HG02759 (cell line): ENCODE data around the gene ZSWIM6.

Source experiments
- ATAC-seq: cut with Tn5 transposase; IDR thresholded peaks from one replicate; pipeline ENCODE4 v1.9.1; 2021; ENCODE audit warnings: mild to moderate bottlenecking, moderate library complexity; ENCODE audit not compliant: unreplicated experiment

The ZSWIM6 gene

DNA sequence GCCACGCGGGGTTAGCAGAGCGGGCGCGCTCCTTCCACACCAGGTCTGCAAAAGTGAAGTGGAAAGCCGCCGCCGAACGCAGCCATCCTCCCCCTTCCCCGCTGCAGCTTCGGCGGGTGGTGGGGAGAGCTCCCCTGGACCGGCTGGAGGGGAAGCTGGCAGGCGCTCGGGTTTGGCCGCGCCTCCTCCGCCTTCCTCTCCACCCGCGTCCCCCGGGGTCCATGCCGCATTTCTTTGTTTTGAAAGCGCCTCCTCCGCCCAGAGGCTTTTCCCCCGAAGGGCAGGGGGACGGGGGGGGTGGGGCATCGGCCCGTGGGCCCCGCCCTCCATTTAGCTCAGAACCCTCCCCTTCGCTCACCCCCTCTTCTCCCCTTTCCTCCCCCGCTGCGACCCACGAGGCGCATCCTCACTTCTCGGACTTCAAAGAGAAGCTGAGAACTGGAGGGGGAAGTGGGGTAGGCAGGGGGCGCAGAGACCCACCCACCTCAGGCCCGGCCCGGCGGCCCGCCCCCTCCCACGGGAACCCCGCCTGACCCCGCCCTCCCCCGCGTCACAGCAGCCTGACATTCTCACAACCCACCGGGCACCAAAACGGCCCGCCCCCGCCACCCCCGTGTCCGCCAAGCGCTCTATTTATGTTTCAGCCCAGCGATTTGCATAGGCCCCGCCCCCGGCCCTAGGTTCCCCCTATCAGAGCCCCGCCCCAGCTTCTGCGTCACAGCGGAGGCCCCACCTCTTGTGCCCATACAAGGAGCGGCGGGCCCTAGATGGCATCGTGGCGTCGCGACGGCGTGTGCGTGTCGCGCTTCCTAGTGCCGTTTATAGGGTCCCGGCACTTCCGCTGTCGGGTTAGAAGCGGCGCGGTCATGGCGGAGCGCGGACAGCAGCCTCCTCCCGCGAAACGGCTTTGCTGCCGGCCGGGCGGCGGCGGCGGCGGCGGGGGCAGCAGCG is at the start of gene ZSWIM6:
Gene ZSWIM6 (plus strand): TSS at position 852 of the 951 bp plus-strand sequence. CDS start 15 bp downstream, at position 867.
- ATAC-seq, result peak; percentile 73

DNA sequence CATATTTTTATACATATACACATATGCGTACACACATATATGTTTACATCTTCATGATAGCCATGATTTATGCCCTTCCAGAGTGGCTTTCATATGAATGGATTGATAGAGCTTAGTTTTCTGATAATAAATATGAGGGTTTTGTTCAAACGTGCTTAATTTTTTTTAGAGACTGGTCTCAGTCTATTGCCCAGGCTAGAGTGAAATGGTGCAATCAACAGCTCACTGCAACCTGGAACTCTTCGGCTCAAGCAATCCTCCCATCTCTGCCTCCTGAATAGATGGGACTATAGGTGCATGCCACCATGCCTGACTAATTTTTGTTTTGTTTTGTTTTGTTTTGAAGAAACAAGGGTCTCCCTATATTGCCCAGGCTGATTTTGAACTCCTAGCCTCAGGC is 48.6 kb upstream of the ZSWIM6 start:
- ATAC-seq, result no peak

DNA sequence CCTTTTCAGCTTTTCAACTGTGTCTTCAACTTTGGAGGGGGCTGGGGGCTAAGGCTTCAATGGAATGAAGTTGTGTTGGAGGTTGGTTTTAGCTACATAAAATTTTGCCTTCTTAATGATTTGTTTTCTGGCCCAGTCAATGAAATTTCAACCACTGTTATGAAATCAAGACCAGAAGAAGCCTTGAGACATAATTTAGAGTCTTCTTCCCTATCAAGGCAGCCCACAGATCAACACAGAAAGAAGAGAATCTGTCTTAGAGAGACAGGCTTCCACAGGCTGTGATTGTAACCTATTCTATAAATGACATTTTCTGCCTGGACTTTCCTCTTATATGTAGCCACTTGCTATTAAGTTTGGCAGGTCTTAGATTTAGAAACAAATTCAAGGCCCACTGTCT is 46.5 kb upstream of the ZSWIM6 start:
- no peak for ATAC-seq

DNA sequence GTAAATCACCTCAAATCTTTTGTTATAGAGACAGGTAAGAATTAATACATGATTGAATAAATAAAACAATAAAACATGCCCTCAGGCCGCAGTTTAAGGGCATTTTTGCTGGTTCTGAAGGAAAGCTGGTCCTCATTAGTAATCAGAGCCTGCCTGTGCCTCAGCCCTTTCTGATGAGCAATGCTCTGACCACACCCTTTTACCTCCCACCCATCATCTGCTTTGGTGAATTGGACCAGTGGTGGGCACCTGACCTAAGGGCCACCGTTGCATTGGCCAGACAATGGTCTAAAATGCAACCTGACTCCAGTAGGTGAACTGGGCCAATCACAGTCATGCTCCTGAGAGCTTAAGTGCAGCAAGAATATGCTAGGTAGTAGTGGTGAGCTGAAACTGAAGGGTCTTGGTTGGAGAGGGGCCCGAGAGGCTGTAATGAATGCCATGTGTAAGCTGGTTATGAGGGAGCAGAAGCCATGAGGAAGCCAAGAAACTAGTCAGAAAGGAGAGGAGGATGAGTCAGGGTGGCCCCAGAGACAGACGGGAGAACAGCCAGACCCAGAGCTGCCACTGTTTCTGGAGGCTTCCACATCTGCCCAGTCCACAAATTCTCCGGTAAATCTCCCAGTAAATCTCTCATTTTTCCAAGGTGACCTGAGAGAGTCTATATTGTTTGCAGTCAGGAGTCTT is 45.5 kb upstream of the ZSWIM6 start:
- no peak for ATAC-seq

DNA sequence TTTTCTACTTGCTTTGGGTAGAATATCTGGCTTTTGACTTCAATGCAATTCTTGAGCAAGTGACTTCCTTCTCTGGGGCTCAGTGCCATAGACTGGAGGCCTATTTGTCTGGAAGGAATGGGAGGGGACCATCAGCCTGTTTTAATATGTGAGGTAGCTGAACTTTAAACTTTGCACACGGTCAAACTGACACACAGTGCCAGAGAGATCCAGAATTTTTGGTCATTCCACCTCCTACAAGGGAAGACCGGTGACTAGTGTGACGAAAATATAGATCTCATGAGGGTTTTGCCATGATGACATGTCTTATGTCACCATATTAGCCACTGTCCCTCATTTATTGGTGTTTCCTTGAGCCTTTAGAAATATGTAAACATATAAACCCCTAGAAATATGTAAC is 44.6 kb upstream of the ZSWIM6 start:
- no peak for ATAC-seq

DNA sequence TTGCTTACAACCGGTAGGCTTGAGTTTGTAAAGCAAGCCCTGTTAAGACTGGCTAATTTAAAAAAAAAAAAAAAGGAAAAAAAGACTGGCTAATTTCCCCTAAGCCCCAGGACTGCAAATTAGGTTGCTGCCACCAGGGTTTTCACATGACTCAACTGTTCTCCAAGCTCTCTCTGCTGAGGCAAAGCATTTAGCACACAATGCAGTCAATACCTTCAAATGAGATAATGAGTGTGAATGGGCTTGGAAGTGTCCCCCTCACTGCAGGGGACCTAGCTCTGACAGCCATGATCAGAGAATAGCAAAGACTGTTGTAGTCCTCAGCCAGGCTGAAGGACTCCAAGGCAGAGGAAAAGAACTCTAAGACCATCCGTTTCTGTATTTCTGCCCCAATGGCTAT is 42.8 kb upstream of the ZSWIM6 start:
- no peak for ATAC-seq

DNA sequence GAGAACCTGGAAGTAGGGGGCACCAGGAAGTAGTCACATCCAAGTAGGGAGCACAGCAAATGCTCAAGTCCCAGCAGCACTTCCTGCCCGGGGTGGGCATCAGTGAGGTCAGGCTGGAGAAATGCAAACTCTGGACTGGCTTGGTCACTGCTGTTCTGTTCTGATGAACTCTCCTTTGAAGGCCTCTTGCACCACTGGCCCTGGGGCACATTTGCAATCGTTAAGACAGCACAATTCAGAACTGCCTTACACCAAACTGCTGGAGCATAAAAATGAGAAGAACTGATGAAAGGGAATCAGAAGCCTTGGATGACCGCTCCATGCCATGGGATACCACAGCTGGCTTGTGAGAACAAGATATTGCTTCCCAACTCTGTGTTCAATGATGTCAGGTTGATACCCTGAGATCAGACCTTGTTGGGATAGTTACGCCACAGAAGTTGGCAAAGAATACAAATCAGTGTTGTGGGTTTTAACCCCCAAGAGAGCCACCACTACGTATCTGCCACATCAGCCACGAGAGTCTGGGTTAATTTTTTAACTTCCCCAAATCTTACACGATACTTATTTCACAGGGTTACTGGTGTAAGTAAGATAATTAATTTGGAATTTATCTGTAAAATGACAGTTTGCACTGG is 42.3 kb upstream of the ZSWIM6 start:
- ATAC-seq, result no peak

DNA sequence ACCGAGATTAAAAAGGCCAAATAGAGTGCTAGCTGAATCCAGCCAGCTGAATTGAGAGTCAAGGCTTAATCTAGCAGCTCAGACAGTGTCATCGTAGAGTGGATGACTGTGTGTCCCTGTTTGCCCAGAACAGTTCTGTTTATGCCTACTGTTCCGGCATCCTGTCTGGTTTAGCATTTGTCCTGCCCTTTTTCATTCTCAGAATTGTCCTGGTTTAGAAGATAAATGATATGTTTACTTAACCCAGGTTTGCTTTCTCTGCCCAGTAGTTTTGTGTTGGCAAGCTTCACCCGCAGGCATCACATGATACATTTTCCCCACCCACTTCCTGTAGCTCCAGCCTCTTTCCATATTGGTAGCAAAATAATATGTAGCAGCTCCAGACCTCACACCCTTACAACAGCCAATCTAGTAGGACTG is 41.3 kb upstream of the ZSWIM6 start:
- ATAC-seq, result no peak

DNA sequence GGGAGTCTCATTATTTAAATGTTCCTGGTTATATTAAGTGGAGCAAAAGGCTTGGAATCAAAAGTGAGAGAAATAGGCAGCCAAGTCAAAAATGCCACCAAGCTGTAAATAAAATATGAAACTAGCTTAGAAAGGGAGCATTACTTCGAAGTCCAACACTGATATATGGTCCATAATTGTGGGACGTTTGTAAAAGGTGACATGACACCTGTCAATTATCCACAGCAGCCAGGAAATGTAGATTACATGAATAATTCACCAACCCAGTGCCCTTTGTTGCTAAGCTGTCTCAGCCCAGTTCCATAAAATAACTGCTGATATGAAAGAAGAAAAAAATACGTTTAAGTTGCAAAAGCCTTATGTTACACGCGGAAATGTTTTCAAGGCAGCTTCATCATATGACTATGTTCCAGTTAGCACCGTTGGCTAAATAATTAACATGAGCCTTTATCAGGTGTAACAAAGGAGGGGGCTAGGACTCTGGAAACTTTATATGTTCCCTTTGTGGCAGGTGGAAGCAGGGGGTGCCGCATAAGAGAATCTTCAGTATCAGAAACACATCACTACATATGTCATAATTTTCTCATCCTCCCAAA is 39.9 kb upstream of the ZSWIM6 start:
- ATAC-seq, result no peak

DNA sequence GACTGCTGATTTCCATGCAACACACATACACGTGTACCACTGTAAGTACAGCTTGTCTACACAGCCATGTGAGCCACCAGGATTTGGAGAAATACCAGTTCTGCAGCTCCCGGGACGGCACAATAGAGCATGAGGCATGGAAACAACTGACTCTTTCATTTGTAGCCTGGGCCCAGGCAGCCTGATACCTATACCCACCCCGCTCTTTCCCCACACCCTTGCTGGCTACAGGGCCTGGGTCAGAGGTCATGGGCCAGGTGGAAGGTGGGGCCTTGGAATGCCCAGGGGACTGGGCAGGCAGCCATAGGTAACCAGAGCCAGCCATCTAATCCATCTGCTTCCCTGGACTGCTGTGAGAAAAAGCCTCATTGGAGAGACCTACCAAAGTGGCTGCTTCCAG is 39.0 kb upstream of the ZSWIM6 start:
- no peak for ATAC-seq

DNA sequence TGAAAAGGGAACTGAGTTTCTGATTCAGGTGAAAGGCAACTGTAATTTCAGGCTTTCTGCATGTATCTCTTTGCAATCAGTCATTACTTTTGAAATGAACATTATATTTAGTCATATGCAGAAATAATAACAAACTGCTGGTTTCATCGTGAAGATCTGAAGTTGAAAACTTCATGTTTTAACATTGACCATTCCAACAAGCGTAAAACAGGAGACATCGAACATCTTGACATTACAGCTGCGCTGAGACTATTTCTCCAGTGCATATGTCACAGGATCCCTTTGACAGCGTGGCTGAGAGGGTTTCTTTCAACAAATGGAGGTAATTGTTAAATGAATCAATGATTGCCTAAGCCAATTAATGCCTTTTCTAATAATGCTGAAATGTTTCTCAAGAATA is 38.2 kb upstream of the ZSWIM6 start:
- no peak for ATAC-seq

DNA sequence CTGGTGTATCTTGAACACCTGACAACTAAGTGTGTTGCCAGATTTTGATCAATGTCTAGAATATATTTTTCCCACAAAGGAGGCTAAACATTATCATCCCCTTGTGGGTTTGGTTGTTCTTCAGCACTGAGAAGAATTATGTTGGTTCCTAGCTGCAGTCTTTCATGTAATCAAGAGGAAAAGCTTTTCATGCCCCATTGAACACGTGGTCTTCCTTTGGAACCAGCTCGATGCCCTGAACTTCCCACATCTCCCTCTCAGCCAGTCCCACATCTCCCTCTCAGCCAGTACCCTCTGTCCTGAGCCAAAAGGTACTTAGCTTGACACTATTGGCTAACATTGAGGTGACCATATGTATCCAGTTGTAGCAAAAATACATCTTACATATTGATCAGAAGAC is 36.7 kb upstream of the ZSWIM6 start:
- no peak for ATAC-seq

DNA sequence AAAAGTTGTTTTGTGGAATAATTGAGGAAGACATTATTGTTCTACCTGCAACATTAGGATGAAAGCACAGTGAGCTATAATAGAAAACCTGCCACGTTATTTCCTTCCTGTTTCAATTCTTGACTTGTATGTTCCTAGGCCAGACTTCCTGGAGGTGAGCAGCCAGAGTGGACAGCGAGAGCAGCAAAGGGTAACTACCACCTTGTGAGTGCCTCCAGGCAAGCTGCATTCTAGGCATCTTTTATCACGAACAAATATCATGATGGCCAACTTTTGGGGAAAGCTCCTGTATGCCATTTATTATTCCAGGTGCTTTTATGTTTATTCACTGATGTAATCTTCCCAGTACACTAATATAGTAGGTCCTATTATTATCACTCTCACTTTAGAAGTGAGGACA is 34.0 kb upstream of the ZSWIM6 start:
- ATAC-seq, result no peak

DNA sequence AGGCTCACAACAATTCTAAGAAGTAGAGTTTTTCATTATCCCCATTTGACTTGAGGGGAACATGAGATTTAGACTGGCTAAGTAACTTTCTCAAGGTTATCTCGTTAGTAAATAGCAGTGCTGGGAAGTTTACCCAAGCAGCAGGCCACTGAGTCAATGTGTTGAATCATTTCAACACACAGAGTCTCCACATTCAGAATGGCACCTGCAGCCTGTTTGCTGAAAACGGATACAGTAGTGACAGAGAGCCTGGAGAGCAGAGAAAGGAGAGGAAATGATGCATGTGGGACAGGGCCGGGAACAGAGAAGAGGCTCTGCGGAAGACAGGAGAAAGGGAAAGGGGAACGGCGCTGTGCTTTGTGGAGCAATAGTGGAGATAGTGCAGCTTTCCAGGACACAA is 33.5 kb upstream of the ZSWIM6 start:
- ATAC-seq, result no peak

DNA sequence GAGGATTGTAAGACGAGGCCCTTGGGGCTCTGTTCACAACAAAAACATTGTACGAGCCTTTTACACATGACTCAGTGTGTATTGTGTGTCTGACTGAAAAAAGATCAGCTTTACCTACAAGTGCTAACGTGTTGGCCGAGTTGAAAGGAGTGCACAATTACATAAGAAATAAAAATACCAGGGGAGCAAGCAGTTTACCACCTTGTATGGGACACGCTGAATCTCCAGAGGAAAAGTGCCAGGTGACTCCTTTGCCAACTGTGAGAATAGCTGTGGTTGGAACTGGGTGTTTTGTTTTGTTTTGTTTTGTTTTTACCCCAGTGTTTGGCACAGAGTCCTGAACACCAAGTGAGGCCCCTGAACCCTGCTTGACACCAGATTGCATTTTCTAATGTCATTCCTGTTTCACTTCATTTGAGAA is 32.8 kb upstream of the ZSWIM6 start:
- ATAC-seq, result no peak

DNA sequence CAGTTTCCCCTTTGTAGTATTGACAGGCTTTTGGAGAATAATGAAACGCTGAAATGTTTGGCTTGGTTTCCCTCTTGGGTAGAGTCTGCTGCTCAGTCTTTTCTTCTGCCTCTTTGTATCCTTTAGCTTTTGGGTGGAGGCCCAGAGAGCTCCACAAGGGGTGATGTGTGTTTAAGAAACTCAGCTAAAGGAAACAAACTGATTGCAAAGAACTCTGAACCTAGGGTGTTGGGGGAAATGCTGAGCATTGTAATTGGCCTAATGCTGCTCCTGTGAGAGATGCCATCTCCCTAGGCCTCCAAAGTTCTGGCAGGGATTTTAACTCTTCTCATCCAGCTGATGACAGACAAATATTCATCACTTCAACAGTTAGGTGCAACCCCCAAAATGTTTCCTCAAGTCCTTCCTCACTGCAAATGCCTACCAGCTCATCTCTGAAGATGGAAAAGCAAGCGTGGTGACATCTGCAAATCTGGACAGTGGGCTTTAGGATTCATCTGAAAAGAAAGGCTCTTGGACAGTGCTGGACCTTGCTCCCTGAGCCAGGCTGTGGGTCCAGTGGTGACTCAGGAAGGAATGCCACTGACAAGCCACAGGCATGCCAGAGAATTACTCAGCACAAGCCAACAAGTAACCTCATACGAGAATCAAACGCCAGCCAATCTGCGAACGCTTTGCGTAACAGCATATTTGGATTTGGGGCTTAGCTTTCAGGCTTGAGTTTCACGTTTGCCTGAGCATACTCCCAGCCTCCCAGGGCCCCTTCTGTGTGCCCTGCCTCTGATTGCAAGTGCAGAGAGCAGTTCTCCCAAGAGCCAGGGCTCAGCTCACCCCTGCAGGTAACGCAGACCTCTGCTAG is 30.5 kb upstream of the ZSWIM6 start:
- ATAC-seq, result no peak

DNA sequence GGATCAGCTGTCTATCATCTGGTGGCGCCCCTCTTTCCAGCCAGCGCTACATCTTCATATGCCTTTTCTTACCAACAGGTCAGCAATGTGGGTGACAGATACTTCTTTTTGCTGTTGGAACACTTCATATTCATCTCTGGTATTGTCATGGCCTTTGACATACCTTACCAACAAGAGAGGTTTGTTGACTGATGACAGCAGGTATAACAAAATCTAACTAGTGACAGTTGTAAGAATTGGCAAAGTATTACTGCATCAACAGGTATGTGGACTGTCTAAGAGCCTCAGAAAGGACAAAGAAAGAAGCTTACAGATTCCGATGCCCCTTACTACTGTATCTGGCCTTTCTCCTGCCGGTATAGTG is 29.9 kb upstream of the ZSWIM6 start:
- no peak for ATAC-seq

DNA sequence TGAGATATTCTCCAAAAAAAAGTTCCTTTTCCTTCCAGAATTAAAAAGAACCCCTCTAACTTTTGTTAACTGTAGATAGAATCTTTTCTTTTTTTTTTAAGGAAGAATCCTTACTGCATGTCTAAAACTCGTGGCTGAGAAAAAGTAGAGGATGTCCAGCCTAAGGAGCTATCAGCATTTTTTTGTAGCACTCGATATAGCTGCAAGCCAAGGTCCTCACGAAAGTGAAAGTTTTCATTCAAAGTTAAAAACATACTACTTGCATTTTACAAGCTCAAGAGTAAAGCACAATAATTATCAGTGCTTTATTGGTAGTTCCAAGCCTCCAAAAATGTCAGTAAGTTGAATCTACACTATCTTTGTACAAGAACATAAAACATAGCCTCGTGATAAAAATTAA is 28.7 kb upstream of the ZSWIM6 start:
- no peak for ATAC-seq

DNA sequence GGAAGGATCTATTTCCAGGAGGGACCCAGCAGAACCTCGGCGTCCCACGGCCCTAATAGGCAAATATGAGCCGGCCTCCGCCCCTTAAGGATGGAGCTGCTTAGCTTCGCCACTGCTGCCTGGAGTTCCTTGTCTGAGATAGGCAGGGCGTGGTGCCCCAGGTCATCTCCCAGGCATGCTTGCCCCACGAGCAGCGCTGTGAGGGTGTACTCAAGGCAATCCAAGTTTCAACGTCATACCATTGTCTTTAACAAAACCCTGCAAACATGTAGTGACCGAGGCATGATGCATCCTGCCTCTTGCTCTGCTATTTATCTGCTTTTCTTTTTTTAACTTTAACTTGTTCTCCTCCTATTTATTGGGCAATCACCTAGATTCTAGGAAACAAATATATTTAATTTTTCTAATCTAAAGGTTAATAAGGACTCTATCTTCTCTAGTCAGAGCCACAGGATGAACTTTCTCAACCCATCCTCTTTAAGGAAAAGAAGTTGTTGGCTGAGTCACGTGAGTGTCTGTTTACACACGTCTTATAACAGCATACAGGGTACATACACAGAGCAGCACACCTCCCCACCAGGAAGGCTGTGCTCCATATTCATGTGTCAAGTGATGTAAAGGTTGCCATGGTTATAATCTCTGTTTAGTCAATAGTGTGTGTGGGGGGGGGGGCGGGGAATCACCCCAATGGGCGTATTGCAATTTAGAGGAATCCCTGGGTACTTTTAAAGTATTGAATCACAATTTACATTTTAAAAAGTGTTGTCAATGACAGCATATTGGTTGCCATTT is 27.3 kb upstream of the ZSWIM6 start:
- ATAC-seq, result no peak
